ENCODE data around the gene CCL15.

CCL15 gene

GRCh38 chr17:35988164-35988563 is 13.2 kb downstream of the CCL15 start:
- DNase-seq, result no peak

DNA sequence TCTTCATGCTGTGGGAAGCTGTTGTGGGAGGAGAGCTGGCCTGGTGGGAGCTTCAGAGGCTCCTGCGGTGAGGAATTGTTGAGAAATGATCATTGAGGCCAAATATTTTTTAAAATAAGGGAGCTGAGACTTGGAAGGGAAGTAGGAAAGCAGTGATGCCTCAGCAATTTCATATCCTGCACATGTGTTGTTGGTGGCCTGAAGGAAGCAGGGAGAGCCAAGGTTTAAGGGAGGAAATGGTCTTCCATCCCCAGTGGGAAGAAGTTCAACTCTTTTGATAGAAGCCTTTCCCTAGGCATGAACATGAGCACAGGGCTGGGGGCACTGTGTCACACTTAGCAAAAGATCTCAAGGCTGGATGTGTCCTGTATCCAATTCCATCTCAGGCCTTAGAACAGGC is 14.7 kb downstream of the CCL15 start, which contains the start of gene CCL14:
CCL14 (minus strand) TSS at position 87 of the 400 bp plus-strand sequence; CDS start at position 7, 80 bp downstream.
- no peak for DNase-seq

DNA sequence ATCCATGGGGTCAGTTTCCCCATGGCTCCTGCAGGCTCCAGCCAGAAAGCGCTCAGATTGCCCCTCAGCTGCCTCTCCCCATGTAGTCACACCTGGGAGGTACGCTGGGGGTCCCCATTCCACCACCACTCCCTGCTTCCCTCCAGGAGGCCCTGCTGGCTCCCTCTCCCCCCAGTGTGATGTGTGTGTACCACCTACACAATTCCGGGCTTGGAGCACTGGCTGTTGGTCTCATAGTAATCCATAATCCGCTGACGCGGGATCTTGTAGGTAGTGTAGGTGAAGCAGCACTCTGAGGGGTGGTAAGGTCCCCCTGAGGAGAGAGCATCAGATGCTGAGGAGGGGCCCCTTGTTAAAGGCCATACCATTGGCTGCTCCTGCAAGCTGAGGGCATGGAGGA is 17.2 kb downstream of the CCL15 start:
- DNase-seq, result no peak

DNA sequence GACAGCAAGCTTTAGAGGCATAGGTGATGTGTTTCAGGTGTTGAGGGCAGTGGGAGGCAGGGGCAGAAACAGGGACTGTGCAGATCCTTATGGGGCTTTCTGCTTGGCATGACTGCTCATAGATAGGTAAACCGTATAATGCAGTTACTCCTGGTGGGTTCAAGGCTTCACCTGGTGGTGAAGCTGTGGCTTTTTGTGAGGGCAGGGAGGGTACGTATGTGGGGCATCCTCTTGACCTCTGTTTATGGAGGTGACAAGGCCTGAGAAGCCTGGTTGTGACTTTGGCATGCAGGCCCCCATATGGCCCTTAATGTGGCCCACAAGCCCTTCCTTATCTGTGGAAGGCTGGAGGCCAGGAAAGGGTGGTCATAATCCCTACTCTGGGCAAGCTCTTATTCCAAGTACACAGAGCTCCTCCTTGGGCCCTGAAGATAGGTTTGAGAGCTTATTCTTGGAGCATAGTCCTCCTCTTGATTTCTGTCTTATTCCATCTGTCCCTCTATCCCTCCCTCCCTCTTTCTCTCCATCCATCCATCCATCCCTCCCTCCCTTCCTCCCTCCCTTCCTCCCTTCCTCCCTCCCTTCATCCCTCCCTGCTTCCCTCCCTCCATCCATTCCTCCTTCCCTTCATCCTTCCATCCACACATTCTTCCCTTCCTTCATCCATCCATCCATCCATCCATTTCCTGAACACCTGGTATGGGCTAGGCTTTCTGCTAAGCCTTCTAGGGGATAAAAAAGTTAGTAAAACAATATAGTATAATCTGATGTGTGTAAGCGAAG is 18.8 kb downstream of the CCL15 start:
- DNase-seq, result no peak

DNA sequence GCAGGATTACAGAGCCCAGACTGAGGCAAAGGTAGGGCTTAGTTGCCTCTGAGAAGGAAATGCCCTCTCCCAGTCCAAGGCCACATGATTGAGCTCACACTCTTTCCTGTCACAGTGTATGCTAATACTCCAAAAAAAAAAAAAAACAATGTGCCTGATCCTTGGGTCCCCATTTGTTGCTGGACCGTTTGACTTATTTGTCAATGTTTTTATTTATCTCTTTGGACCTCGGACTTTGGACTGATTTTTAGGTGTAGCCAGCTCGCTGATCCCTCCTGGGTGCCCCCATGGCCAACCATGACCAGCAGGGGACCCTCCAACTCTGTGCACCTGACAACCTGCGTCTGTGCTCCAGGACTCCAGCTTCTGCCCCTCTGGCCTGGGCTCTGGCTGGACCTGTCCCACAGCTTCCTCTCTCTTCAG is 19.4 kb downstream of the CCL15 start:
- no peak for DNase-seq

- DNase-seq, result no peak
Observed at GRCh38 chr17:35981246-35981645, 20.1 kb downstream of the CCL15 start, which contains the start of gene CCL16. Gene CCL16 (minus strand): TSS chr17:35981497. CDS start chr17:35981420, 77 bp downstream.

- no peak for DNase-seq
Observed at GRCh38 chr17:35978346-35978745, 23.0 kb downstream of the CCL15 start.

DNA sequence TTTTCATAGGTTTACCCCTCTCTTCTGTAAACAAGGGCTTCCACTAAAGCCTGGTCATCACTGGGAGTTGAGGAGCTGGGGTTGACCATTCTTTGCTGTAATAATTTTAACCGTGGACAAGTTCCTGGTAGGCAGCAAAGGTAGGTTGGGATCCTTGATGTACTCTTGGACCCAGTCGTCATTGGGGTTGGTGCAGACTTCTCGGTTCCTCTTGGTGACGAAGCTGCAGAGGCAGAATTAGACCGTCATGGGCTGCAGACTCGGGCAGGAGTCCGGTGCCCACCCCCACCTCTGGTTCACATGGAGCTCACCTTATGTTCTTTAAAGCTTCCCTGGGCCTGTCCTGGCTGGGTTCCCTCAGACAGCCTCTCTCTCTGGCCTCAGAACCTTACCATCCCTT is 23.8 kb downstream of the CCL15 start:
- DNase-seq, result no peak

GRCh38 chr17:35973333-35974260 is 27.8 kb downstream of the CCL15 start:
- no peak for DNase-seq

DNA sequence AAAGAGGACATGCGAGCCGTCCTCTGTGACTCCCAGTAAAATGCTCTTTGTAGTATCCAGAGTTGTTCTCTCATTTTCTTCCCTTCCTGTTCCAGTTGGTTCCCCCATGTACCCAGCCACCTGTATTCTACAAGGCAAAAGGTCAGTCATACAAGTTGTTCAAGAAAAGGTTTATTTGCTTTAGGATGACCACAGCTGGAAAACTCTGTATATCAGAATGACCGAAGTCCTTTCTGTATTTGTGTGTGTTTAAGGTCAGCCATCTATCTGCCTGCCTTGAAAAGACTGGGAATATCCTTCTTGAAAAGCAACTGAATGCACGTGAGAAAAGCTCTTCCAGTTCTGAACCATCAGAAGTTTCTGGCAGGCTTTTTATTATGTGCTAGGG is 28.4 kb downstream of the CCL15 start:
- no peak for DNase-seq

- no peak for DNase-seq
Observed at GRCh38 chr17:35972535-35972934, 28.8 kb downstream of the CCL15 start.

GRCh38 chr17:35972066-35972465 is 29.3 kb downstream of the CCL15 start:
- no peak for DNase-seq

DNA sequence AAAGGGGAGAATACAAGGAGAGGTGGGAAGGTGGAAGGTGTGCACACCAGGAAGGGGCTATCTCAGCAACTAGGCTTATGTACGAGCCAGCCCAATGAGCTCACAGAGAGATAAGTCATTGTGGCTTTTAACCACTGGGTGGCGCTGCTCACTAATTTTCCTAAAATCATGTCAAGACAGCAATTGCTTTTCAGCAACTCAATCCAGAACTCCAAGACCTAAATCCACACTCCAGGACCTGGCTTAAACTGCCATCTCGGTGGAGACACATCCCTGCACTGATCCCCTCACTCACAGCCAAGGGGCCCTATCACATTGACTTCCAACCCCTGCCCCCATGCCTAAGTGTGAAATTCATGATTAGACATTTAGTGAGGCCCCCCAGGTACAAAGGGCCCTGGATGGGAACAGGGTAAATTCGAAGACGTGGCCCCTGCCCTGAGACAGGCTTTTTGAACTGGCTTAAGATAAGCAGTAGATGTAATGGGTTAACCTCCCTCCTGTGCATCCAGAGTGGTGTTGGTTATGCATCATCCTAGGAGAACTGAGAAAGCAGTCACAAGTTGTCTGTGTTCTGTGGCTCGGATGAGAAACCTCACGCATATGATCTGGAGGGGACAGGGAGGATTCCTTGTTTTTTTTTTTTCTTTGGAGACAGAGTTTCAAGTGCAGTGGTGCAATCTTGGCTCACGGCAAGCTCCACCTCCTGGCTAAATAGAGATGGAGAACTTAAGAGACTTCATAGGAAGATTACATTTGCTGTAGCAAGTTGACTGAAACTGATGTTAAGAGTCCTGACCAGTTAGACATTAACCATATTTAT is 31.6 kb downstream of the CCL15 start:
- DNase-seq, result peak; percentile 40

GRCh38 chr17:35968520-35969054 is 32.8 kb downstream of the CCL15 start:
- DNase-seq, result no peak

DNA sequence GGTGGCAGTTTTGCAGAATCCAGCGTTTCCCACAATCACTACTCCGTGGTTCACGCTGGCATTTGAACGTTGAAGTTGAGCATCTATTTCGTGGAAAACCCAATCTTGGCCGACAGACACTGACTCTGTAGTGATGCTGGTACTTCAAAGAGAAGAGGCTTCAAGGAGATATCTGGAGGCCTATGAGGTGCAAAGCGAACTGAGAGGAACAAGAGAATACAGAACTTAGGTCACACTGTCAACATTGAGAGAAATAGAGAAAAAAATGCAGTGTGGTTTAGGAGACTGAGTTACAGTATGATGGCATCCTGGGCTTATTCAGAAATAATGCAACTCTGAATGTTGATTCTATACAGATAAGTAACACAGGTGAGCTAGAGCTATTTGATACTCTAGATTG is 36.1 kb downstream of the CCL15 start:
- no peak for DNase-seq

DNA sequence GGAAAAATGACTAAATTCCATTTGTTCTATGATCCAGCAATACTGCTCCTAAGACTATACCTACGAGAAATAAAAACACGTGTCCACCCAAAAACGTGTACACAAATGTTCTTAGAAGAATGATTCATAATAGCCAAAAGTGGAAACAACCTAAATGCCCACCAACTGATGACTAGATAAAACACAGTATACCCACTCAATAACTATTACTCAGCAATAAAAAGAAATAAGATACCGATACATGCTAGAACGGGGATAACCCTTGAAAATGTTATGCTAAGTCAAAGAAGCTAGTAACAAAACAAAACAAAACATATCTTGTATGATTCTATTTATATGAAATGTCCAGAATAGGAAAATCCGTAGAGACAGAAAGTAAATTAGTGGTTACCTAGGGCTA is 37.7 kb downstream of the CCL15 start:
- no peak for DNase-seq

- no peak for DNase-seq
Observed at GRCh38 chr17:35953720-35954119, 47.6 kb downstream of the CCL15 start.

GRCh38 chr17:35949401-35949800 is 52.0 kb downstream of the CCL15 start:
- no peak for DNase-seq

- DNase-seq, result no peak
Observed at GRCh38 chr17:35948092-35948491, 53.3 kb downstream of the CCL15 start.
